HUDEP-2 (cell line): Measurements from ENCODE around the gene YPEL3.
"Not testable (repeated sequence)": the region's sequence is repeated elsewhere in the genome, so short reads cannot be mapped to it uniquely, and the experiment has no call there.

Source experiments
- DNase-seq, 76 experiments: peaks; one replicate each; lab custom pipeline; 2025; ENCODE audit not compliant: unreplicated experiment in 76 of 76; lab: John Stamatoyannopoulos, UW

YPEL3 gene

DNA sequence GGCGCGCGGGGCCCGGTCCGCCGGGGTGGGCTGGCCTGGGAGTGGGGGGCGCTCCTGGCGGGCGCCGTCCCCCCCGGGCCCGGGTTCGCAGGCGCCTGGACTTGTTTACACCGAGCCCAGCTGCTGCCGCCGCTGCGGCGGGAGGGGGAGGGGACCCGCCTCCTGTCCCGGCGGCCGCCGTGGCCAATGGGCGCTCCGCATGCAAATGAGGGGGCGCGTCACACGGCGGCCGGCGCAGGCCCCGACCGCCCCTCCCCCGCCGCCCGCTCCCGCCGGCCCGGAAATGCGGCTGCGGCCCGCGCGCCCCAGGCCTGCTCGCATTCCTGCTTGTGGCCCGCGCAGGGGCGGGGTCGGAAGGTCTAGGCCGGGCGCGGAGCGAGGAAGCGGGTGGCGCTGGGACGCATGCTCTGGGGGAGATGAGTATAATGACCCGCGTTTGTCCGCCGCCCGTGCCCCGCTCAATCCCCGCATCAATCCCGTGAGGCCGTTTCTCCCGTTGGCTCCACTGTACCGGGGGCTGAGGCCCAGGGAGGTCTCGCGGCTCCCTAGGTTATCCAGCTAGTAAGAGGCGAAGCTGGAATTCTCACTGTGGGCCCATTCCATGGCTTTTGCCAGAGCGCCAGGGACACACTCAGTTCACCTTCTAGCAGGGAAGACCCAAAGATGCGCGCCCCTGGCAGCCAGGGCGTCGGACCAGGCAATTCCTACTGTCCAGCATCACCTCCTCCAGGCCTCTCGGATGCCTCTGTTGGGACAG is at the start of gene YPEL3:
Gene YPEL3 (minus strand): TSS at position 109 of the 757 bp plus-strand sequence. CDS start 731 bp downstream, outside the sequence.
- peak in 73 of 76 experiments; percentile 23 to 86 (median 76) for DNase-seq

DNA sequence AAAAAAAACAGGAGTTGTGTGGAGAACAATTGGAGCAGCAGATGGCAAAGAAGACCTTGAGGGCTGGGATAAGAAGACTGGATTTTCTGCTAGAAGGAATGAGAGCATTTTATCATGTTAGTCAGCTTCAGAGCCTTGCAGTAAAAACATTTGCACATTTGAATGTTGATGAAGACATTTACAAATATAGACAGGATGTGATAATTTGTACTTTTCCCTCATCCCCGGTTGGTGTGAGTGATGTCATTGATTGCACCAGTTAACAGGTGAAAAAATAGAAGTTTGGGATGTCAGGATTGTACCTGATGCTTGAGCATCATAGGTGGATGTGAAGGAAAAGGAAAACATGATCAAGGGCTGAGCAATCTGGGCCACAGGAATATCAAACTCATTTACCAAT is 49.6 kb upstream of the YPEL3 start:
- no peak for DNase-seq

GRCh38 chr16:30144917-30145316 is 48.9 kb upstream of the YPEL3 start:
- no peak for DNase-seq

DNA sequence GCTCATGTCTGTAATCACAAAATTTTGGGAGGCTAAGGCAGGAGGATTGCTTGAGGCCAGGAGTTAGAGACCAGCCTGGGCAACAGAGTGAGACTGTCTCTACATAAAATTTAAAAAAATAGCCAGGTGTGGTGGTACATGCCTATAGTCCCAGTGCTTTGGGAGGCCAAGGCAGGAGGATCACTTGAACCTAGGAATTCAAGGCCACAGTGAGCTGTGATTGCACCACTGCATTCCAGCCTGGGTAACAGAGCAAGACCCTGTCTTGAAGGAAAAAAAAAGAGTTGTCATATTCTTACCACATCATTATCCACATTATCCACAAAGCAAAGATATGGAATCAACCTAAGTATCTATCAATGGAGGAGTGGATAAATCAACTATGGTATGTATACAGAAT is 48.0 kb upstream of the YPEL3 start:
- no peak for DNase-seq

DNA sequence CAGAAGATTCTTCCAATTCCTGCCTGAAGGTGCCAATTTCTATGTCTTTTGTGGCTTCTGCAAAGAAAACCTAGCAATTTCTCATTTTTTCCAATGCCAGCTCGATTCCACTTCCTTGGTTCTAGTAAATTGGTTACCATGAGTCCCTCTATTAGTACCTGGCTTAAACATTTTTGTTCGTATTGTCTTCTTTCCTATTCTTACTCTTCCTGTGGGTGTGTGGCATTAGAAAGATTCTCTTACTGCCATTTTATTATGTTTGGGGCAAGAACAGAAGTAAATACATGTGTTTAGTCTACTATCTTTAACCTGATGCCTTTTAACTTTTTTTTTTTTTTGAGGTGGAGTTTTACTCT is 47.3 kb upstream of the YPEL3 start:
- no peak for DNase-seq

- peak in 16 of 76 experiments; percentile 1 to 26 (median 9) for DNase-seq
Measured at GRCh38 chr16:30142672-30143346, 46.8 kb upstream of the YPEL3 start.

DNA sequence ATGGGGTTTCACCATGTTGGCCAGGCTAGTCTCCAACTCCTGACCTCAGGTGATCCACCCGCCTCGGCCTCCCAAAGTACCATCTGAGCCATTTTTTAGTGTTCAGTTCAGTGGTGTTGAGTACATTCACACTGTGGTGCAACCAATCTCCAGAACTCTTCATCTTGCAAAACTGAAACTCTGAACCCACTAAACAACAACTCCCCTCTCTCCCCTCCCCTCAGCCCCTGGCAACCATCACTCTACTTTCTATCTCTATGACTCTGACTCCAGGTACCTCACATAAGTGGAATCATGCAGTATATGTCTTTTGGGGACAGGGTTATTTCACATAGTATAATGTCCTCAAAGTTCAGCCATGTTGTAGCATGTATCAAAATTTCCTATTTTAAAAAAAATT is 45.7 kb upstream of the YPEL3 start:
- DNase-seq, result no peak

DNA sequence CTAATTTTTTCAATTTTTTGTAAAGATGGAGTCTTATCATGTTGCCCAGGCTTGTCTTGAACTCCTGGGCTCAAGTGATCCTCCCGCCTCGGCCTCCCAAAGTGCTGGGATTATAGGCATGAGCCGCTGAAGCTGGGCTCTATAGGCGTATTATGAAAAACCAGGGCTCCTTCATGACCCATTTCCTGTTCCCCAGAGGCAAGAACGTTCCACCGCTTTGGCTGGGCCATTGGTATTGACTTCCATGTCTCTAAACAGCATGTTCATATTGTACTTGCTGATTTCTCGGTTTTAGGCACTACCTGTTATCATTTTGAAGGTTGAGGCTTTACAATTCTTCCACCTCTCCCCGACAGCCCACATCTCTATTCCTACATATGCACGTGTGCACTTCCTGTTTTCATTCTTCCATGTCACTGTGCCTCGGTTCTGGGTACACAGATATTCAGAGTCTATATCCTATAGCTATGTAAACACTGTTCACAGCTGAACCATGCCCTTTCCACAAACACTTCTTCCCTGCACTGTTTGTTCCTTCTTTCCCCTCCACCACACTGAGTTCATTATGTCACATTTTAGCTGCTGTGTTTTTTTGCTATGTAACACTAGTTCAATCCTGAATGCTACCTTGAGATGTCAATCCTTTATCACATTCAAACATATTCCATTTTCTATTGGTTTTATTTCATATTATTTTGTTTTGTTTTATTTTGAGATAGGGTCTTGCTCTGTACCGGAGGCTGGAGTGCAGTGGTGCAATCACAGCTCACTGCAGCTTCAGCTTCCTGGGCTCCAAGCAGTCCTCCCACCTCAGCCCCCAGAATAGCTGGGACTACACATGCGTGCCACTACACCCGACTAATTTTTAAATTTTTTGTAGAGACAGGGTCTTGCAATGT is 43.8 kb upstream of the YPEL3 start:
- DNase-seq, result no peak

GRCh38 chr16:30137897-30138296 is 41.9 kb upstream of the YPEL3 start:
- DNase-seq, result no peak

DNA sequence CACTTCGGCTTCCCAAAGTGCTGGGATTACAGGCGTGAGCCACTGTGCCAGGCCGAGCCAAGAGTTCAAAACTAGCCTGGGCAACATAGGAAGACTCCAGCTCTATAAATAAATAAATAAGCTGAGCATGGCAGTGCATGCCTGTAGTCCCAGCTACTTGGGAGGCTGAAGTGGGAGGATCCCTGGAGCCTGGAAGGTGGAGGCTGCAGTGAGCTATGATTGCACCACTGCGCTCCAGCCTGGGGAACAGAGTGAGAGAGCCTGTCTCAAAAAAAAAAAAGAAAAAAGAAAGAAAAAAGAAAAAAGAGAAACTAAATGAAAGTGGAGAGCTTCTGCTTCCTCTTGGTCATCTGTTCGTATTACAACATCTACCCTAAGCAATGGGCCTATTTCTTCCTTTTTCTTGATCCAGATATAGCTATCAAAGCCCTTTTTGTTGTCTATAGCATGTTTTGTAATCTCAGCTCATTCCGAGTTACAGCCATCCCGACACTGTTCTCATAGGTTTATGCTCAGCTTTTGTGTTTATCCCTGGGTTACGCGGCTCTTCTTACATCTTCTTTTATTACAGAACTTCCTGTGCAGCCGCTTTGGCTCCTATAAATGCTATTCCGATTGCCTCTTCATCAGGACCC is 41.1 kb upstream of the YPEL3 start:
- DNase-seq, result no peak

DNA sequence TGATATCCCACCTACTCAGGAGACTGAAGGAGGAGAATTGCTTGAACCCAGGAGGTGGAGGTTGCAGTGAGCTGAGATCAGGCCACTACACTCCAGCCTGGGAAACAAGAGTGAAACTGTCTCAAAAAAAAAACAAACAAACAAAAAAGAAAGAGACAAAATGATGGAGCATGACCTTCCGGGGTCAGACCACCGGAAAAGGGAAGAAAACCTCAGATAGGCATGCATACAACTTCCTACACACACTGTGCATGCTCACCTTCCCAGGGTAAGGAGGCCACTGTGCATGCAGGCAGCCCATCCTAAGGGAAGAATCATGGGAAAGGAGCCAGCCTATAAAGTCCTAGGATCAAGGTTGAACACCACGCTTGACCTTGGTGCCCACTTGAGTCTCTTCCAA is 36.6 kb upstream of the YPEL3 start:
- no peak for DNase-seq

- no peak for DNase-seq
Measured at GRCh38 chr16:30131869-30132475, 36.0 kb upstream of the YPEL3 start.

- DNase-seq, result no peak
Measured at GRCh38 chr16:30127993-30128392, 32.0 kb upstream of the YPEL3 start.

- DNase-seq, result not testable (repeated sequence)
Measured at GRCh38 chr16:30125690-30126089, 29.7 kb upstream of the YPEL3 start.

GRCh38 chr16:30124985-30125379 is 29.0 kb upstream of the YPEL3 start:
- DNase-seq, result no peak

GRCh38 chr16:30122604-30123160 is 26.7 kb upstream of the YPEL3 start:
- no peak for DNase-seq

GRCh38 chr16:30121741-30122571 is 25.9 kb upstream of the YPEL3 start:
- no peak for DNase-seq

DNA sequence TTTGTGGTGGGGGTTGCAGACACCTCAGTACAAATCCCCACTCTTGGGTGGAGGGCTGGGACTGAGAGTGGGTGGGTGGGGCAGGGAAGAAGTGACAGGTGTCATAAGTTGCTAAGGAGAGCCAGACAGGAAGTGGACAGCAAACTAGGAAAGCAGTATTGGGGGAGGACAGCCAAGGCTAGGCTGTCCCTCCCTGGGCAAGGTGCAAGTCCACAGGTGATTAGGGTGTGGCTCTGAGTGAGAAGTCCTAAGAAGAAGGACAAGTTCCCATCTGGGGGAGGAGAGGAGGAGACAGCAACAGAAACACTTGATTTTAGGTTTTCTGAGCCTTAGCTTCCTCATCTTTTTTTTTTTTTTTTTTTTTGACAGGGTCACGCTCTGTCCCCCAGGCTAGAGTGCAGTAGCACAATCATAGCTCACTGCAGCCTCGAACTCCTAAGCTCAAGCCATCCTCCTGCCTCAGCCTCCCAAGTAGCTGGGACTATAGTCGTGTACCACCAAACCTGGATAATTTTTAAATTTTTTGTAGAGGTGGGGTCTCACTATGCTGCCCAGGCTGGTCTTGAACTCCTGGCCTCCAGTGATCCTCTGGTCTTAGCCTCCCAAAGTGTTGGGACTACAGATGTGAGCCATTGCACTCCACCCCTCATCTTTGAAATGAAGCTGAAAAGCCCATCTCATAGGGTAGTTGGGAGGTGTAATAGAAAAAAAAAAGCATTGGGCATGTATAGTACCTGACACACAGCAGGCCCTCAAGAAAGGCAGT is 24.5 kb upstream of the YPEL3 start:
- no peak for DNase-seq

DNA sequence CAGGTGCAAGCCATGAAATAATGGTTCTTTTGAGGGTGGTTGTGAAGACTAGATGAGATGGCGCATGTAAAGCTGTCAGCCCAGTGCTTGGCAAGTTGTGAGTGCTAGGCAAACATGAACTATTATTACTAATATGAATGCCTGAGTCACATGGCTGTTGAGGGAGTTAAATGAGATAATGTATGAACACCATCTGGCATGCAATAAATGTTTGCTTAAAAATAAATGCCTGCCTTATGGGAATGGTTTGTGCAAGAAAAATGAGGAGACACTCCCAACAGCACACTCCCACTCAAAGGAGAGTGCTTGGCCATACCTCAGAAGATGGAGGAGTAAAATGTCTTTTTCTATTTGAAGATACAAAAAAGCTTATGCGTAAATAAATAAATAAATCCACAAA is 23.4 kb upstream of the YPEL3 start:
- no peak for DNase-seq
